Colon (tissue), 2 donors: ENCODE measurements around the gene PTPRN2.
"Not testable (repeated sequence)": the region's sequence is repeated elsewhere in the genome, so short reads cannot be mapped to it uniquely, and the experiment has no call there.

Experiments
- FAIRE-seq: peaks from 2 replicates; lab custom pipeline; 2012; peaks lifted over from hg19 to GRCh38; lab: Jason Lieb, UNC
- donor health status: control.
- donor health status: control.

Gene PTPRN2

DNA sequence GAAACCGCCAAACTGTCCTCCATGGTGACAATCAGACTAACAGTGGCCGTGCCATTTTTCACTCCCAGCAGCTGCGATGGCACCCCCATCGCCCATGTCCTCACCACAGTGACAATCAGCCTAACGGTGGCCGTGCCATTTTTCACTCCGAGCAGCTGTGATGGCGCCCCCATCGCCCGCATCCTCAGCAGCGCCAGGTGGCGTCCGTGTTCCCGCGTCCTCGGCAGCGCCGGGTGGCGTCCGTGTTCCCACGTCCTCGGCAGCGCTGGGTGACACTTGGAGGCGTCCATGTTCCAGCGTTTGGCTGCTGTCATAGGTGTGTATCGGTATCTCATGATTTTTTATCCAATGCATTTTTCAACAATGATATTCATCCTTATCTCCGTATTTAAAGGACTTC, 267.3 kb downstream of the PTPRN2 start:
- no peak for FAIRE-seq

DNA sequence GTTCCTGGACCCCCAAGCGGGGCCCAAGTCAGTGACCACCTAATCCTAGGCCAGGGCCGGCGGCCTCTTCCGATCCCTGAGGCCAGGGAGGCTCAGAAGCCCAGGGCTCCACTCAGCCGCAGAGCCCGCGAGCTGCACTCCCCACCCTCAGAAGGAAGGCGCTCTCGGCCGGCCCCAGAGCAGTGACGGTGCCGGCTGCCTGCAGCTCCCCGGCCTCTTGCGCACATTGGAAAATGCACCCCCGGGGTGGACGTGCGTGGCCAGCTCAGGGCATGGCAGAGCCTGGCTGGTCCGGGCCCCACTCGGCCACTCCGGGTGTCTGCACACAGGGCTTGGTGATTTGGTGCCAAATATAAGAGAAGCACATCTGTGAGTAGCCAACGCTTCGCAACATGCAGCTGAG, 269.1 kb downstream of the PTPRN2 start:
- no peak for FAIRE-seq

DNA sequence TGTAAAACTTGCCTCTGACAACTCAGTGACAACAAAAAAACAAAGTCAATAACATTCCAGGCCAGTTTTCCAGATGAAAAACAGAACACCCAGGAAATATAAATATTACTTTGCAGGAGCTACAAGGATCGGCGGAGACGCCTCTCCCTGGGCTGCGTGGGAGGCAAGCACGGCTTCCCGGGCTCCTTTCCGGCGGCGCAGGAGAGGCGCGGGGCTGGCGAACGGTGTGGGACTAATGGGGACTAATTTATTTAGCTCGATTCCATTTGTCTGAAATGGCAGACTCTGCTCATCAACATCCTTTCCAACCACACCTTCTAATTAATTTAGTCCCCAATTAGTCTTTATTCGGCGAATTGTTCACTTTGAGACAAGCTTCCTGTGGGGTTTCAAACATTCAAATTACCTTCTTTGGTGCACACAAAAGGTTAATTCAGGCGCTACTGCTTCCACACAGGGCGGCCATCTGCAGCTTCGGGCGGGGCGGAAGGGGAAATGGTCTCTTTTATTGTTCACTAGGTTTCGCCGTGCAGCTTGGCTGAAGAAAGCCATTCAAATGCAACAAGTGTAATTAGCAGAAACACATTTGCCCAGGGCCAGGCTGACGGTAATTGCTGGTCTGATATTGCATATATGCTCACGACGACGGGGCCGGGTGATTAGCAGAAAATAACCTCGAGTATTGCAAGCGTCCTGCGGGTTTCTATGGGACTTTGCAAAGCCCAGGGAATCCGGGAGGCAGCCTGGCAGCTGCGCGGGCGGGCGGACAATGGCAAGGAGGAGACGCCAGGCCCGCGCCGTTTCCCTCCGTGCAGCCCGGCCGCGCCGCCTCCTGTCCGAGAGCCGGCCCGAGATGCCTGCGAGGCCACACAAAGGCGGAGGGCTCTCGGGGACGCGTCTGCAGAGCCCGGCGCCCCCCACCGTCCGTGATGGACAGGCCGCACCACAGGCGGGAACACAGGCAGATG, 270.1 kb downstream of the PTPRN2 start:
- FAIRE-seq, result no peak

DNA sequence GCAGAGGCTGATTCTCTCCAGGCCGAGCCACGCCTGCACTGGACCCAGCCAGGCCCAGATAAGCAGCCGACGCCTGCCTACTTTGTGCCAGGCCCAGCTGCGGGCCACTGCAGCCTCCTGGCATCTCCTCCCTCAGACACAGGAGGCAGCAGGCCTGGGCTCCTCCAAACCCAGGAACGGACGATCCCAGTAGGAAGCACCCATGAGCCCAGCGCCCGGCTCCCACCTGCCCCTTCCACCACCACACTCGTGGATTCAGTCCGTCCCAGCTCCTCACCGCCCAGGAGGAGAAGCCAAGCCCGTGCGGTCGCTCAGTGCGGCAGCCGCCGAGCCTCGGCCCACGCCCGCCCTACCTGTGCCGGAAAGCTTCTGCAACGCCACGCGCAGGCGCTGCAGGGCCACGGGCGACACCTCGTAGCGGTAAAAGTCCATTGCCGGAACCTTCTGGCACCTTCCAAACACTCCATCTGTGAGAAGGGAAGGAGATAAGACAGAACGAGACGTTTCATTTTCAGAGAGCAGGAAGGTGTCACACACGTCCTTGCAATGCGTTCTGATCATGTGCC, 271.1 kb downstream of the PTPRN2 start:
- no peak for FAIRE-seq

DNA sequence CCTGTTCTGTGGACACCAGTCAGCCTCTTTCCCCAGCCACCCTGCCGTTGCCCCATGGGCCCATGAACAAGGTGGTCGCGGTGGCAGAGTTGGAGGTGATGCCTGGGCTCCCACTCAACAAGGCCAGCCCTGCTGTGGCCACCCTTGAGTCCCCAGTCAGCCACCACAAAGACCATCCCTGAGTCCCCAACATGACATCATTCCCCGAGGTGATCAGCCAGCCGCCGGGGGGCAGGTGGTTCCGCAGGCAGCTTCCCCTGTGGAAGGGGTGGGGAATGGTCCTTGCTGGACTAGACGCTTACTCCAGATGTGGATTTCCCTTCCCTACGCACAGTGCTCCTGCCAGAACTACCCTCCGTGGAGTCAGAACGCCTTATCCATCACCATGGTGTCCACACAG, 271.7 kb downstream of the PTPRN2 start:
- no peak for FAIRE-seq

DNA sequence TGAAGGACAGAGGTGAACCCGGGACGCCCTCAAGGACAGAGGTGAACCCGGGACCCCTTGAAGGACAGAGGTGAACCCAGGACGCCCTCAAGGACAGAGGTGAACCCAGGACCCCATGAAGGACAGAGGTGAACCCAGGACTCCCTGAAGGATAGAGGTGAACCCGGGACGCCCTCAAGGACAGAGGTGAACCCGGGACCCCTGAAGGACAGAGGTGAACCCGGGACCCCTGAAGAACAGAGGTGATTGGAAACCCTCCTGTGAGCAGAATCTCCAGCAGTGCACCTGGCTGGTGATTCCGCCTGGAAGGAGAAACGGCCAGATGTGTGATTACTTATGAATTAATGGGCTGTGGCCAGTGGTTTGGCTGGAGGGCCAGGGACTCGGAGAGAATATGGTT, 272.3 kb downstream of the PTPRN2 start:
- FAIRE-seq, result no peak

DNA sequence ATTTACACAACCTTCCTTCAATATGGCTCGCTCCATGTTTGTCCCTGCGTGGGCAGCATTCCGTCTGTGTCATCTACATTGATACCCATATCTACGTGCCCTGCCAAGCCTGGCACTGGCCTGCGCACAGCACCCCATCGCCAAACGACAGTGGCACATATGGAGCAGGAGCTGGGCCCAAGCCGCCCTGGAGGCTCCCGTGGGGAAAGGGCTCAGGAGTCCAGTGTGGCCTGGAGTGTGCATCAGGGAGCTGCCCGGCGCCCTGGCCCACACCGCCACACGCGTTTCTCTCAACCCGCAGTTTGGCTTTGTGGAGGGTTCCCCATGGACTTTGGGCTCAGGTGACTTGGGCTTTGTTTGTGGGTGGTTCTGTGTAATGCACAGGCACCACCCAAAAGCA, 273.2 kb downstream of the PTPRN2 start:
- no peak for FAIRE-seq

DNA sequence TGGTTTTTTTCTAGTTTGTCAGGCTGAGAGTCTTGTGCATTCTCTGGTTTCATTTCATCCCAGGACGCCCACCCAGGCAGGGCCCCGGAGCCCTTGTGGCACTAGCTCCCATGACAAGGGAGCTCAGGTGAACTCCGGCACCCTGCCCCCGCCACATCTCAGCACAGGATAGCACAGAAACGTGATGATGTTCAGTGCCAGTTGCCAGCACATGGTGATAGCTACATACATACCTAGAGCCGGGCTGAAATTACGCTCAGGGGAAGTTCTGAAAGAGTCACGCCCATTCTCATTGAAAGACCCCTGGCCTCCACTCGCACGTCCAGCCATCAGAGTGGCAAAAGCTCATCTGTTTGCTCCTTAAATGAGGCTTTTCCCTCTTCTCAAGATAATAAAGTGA, 273.7 kb downstream of the PTPRN2 start:
- FAIRE-seq, result no peak

DNA sequence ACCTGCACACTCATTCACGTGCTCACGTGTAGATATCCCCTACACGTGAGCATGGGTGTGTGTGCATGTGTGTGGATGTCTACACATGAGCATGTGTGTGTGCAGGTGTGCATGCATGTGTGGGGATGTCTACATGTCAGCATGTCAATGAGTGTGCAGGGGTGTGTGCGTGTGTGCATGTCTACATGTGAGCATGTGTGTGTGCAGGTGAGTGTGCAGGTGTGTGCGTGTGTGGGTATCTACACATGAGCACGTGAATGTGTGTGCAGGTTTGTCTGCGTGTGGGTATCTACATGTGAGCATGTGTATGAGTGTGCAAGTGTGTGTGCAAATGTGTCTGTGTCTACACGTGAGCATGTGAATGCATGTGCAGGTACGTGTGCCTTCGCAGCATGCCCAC, 274.8 kb downstream of the PTPRN2 start:
- FAIRE-seq, result no peak

DNA sequence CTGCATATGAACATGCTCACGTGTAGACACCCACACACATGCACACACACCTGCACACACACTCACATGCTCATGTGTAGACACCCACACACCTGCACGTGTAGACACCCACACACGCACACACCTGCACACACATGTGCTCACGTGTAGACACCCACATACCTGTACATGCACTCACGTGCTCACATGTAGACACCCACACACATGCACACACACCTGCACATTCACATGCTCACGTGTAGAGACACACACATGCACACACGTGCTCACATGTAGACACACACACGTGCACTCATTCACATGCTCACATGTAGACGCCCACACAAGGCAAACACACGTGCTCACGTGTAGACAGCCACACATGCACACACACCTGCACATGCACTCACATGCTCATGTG, 275.8 kb downstream of the PTPRN2 start:
- FAIRE-seq, result no peak

DNA sequence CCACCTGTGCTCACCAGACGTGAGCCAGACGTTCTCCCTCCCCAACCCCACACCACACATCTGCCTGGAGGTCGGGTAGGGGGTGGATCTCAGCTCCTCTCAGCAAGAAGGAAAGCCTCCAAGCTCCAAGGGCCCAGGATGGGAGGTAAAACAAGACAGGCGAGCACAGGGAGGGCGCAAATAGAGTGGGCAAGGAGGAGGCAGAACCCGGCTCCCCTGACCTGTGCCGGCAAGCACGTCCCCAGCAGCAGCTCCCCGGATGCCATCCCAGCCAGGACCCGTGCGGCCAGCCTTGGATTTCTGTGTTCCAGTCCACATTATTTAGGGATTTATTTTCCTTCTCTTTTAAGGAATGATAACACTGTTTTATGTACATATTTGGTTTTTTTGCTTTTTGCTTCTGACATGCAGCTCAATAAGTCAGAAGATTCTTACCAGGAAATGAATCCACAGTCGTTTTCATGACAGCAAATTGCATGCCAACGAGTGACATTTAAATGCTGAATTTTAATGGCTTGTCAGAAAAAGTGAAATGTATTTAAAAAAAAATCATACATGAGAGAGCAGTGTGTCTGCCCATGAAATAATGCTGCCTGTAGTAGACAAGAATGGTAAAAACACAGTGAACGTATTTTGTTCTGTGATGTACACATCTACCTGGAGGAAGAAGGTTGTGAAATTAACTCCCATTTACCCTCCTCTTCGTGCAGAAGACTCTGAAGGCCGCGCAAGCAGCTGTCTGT, 276.5 kb downstream of the PTPRN2 start:
- FAIRE-seq, result no peak

DNA sequence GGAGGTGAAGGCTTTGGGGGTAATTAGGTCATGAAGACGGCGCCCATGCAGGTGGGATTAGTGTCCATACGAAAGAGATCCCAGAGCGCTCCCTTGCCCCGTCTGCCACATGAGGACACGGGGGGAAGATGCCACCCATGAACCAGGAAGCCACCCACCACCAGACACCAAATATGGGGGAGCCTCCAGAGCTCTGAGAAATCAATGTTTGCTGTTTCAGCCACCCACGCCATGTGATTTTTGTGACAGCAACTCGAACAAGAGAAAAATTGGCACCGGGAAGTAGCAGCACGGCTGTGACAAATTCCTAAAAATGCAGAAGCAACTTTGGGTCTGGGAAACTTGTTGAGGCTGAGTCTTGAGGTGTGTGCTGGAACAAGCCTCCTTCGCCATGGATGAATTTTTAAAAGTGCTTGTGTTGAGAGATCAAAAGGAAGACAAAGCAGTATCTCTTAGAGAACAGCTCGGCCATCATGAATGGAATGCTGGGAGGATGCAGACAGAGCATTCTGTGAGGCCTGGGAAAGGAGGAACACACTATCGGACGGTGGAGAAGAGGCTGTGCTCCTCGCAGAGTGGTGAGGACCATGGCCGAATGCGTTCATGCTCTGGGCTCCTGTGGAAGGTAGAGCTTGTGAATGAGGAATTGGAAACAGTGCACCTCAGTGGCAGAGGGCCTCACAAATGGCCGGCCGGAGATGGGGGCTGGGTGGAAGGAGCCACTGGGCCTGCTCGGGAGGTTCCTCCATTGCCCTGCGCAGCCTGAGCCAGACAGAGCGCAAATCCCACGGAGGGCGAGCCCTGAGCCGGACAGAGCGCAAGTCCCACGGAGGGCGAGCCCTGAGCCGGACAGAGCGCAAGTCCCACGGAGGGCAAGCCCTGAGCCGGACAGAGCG, 277.5 kb downstream of the PTPRN2 start:
- no peak for FAIRE-seq

DNA sequence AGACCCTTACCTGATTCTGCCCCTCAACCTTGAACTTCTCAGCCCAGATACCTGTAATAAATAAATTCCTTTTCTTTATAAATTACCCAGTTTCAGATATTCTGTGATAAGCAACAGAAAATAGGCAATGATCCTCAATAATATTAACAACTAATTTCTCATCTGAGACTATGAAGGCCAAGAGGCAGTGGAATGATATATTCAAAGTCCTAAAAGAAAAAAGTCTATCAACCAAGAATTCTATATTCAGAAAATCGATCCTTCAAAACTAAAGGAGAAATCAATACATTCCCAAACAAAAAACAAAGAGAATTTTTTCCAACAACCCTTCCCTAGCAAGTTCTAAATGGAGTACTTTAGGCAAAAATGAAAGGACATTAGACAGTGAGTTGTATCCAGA, 279.6 kb downstream of the PTPRN2 start:
- FAIRE-seq, result no peak

DNA sequence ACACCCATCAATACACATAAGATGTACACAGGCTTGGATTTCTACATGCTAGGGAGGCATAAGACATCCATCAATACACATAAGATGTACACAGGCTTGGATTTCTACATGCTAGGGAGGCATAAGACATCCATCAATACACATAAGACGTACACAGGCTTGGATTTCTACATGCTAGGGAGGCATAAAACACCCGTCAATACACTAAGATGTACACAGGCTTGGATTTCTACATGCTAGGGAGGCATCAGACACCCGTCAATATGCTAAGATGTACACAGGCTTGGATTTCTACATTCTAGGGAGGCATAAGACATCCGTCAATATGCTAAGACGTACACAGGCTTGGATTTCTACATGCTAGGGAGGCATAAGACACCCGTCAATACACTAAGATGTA, 283.6 kb downstream of the PTPRN2 start:
- FAIRE-seq, result not testable (repeated sequence)

DNA sequence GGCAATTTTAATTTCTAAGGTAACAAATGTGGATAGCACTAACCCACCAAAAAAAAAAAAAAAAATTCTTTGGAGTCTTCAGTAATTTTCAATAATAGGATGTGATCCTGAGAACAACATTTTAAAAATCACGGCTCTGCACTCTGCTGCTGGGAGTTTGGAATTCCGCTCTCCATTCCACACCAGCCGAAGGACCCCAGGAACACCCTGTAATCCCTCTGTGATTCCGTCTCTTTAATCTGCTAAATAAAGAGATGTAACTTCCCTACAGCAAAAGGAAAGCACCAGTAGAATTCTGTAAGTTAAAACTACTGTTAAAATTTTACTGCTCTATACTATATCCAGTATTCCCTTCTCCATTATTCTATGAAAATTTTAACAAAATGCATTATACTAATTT, 284.5 kb downstream of the PTPRN2 start:
- FAIRE-seq, result no peak

DNA sequence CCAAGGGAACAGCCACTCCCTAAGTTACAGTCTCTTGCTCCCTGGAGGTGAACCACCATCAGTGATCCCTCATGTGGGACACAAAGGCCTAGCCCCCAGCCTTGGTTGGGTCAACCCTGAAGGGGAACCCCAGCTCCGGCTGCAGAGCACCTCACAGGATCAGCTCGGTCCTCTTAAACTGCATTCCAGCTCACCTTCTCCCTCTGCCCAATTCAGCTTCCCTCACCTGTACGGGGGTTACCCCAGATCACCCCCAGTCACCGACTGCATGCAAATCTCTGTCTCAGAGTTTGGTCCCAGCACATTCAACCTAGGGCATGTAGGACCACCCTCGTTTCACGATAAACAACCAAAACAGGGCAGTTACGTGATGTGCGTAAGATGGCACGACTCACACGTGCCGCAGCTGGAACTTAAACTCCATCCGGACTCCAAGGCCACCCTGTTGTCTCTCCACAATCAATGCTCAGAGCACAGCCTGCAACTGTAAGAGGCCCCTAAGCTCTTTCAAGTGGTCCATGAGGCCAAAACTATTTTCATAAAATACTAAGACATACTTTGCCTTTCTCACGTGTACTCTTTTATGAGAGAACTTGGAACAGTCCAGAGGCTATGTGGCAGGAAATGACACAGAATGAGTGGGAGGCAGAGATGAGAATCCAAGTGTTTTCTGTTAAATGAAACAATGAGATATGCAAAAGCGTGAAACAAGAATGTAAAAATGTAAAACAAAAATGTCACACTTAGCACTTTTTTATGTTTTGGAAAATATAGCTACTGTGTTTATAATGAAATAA, 285.2 kb downstream of the PTPRN2 start:
- no peak for FAIRE-seq

DNA sequence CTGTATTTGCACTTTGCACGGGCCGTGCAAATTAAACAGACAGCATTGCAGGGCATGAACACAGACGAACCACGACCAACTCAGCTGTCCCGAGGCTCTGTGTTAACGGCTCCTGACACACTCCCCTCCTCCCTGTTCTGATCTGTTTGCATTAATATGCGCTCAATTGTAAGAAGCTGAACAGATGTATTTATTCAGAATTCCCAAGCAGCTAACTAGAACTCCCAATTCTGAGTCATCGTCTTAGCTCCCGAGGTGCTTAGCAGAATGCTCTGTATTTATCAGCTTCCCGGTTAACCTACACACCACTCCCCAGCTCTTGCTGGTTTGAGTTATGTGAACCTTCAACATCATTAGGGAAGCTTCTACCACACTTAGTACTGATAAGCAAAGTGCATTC, 286.4 kb downstream of the PTPRN2 start:
- FAIRE-seq, result no peak

DNA sequence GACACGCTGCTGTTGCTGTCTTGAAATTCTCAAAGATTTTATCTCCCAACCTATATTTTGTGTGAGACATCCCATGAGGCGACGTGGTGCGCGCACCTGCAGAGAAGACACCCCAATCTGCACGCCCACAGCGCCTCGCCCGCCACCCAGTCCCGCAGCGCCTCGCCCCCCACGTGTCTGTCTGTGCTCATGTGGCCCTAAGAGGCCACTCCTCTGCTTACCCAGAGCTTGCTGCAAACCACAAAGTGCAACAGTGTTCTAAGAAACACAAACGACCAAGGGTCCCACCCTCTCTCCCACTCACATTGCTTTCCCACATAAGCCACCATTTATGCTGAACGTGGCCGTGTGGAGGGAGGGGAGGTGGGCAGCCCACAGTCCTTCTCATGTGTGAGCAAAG, 287.2 kb downstream of the PTPRN2 start:
- FAIRE-seq, result no peak

DNA sequence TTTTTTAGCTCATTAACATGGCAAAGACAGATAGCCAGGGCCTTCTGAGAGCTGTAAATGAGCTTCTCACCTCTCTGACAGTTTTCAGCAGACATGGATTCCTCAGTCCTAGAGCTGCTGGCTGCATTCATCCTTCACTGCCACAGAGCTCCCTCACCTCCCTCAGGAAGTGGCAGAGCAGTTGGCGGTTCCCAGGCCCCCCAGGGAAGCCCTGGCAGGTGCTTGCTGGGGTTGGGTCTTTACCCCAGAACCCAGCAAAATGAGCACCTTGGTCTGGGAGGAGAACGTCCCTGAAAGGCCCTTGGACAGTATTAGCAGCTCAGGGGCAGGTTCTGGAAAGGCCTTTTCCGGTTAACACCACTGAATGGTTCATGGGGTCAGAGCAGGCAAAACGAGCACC, 288.0 kb downstream of the PTPRN2 start:
- no peak for FAIRE-seq

DNA sequence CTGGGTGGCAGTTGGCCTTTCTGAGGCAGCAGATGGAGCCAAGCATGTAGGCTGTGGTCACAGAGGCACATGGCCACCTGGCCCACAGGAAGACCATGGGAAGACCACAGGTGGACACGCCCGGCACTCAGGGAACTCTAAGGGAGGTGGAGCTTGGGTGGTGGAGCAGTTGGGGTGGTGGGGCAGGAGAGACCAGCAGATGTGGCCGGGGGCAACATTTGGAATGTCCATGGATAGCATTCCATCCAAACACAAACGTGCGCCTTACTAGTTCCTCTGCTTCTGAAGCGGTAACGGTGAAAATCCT, 290.9 kb downstream of the PTPRN2 start:
- FAIRE-seq, result no peak
